CD4-positive, CD25-positive, alpha-beta regulatory T cell (primary cell): ENCODE results near the gene S100A8. TPM values are rescaled to one million over a fixed set of nuclear protein-coding genes. Genes with fewer than 3 reads are reported as not detected.

Experiments
- ATAC-seq, 2 donors: fragments of 150-1000 bp; cut with Tn5 transposase; one replicate each; pipeline ENCODE4 v1.10.0; 2021; ENCODE audit warnings: low read depth in 2 of 2, moderate number of reproducible peaks in 2 of 2, moderate library complexity in 1 of 2
- DNase-seq, 3 donors: peaks; one replicate each; pipeline versions ENCODE4 v3.0.0 to v3.0.0-alpha.2; 2012 to 2022; ENCODE audit warnings: mixed read lengths in 1 of 3
- H3K27ac ChIP-seq: one replicate; pipeline ENCODE4 v1.7.0; 2013; ENCODE audit warnings: mild to moderate bottlenecking, low read length; ENCODE audit not compliant: insufficient read depth, poor library complexity, severe bottlenecking
- H3K27me3 ChIP-seq: one replicate; pipeline ENCODE4 v1.7.0; 2013; ENCODE audit warnings: low read length; ENCODE audit not compliant: control insufficient read depth, insufficient read depth
- H3K36me3 ChIP-seq: one replicate; pipeline ENCODE4 v1.7.0; 2013; ENCODE audit warnings: mild to moderate bottlenecking, low read length, moderate library complexity; ENCODE audit not compliant: control insufficient read depth, insufficient read depth
- H3K4me1 ChIP-seq: 2 replicates; pipeline ENCODE4 v1.7.0; 2013; ENCODE audit warnings: mild to moderate bottlenecking, low read length; ENCODE audit not compliant: insufficient read depth, control insufficient read depth, poor library complexity, severe bottlenecking
- H3K4me3 ChIP-seq: one replicate; pipeline ENCODE4 v1.7.0; 2013; ENCODE audit warnings: low read depth, mild to moderate bottlenecking, low read length, moderate library complexity
- H3K9me3 ChIP-seq, 2 experiments: 1 replicate in 1 of 2; 2 replicates in 1 of 2; pipeline ENCODE4 v1.7.0; 2013; ENCODE audit warnings: low read length in 2 of 2, mild to moderate bottlenecking in 1 of 2, moderate library complexity in 1 of 2; ENCODE audit not compliant: control insufficient read depth in 2 of 2
- H3K27ac Mint-ChIP-seq, 3 donors: one replicate each; pipeline ENCODE4 v1.8.0; 2020 to 2022; ENCODE audit warnings: mild to moderate bottlenecking in 3 of 3, mixed read lengths in 3 of 3, moderate library complexity in 2 of 3
- H3K27me3 Mint-ChIP-seq: one replicate; pipeline ENCODE4 v1.8.0; 2022; ENCODE audit warnings: mild to moderate bottlenecking, mixed read lengths
- H3K36me3 Mint-ChIP-seq: one replicate; pipeline ENCODE4 v1.8.0; 2020; ENCODE audit warnings: mixed read lengths
- H3K4me1 Mint-ChIP-seq, 4 donors: one replicate each; pipeline ENCODE4 v1.8.0; 2020 to 2022; ENCODE audit warnings: mixed read lengths in 4 of 4, mild to moderate bottlenecking in 1 of 4
- H3K4me3 Mint-ChIP-seq, 4 donors: one replicate each; pipeline ENCODE4 v1.8.0; 2020 to 2022; ENCODE audit warnings: mild to moderate bottlenecking in 4 of 4, mixed read lengths in 4 of 4, moderate library complexity in 3 of 4
- H3K9me3 Mint-ChIP-seq, 7 donors: one replicate each; pipeline ENCODE4 v1.8.0; 2020 to 2022; ENCODE audit warnings: mixed read lengths in 7 of 7, mild to moderate bottlenecking in 3 of 7, moderate library complexity in 2 of 7
- polyA plus RNA-seq, 4 donors: library from polyadenylated mRNA; unstranded; fragments of 300-500 nt; fragmentation: Illumina TruSeq; gene quantifications; one replicate each; pipeline ENCODE4 v1.2.3, GENCODE V29; 2021
- total RNA-seq: library from RNA; stranded (reverse); gene quantifications from one replicate; pipeline ENCODE4 v1.2.3, GENCODE V29; 2022

S100A8 gene
- total and polyA plus RNA-seq, 5 donors from 2014 or later = 2.7 to 32.7 (median 7.8) TPM; not detected in 2

DNA sequence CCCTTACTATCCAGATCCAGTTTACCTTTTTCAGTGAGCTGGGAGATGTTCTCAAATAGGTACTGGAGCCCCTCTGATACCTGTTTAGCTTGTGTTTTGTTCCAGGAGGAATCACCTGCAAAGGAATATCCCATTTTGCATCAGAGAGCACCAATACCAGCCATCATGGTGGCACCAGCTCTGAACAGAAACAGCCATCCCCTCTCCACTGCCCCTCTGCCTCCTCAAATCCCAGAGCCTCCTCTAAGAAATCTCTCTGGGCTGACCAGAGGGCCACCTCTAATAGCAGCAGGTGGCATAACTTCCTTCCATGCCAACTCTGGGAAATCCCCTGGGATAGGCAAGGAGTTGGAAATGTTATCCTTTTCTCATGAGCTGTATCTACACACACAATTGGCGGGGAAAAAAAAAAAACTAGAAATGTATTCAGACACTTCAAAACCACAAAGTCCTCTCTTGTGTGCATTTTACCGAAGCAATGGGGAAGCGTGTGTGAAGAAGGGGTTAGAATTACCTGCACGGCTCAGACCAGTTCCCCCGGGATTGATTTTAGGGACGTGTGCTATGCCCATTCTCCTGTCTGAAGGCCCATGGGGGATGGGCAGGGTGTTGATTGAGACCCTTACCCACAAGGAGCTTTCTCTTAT, 44.7 kb downstream of the S100A8 start:
- Histone ChIP-seq H3K27me3 (peaks cover 3% of the 10 kb centered on the region), H3K9me3 (no peaks in the 10 kb centered on the region), H3K4me1 (peaks cover 34% of the 10 kb centered on the region), H3K36me3 (no peaks in the 10 kb centered on the region), H3K27ac (no peak overlapping the region), H3K4me3 (no peak overlapping the region)
- Mint-ChIP-seq H3K27me3 (peaks cover 11% of the 10 kb centered on the region), H3K4me1 (peaks cover 5 to 40% (median 24%) of the 10 kb centered on the region in 4 donors), H3K9me3 (no peaks in the 10 kb centered on the region), H3K27ac (no peak overlapping the region), H3K4me3 (no peak overlapping the region), H3K36me3 (no peaks in the 10 kb centered on the region)
- no peak for ATAC-seq
- DNase-seq = no peak

DNA sequence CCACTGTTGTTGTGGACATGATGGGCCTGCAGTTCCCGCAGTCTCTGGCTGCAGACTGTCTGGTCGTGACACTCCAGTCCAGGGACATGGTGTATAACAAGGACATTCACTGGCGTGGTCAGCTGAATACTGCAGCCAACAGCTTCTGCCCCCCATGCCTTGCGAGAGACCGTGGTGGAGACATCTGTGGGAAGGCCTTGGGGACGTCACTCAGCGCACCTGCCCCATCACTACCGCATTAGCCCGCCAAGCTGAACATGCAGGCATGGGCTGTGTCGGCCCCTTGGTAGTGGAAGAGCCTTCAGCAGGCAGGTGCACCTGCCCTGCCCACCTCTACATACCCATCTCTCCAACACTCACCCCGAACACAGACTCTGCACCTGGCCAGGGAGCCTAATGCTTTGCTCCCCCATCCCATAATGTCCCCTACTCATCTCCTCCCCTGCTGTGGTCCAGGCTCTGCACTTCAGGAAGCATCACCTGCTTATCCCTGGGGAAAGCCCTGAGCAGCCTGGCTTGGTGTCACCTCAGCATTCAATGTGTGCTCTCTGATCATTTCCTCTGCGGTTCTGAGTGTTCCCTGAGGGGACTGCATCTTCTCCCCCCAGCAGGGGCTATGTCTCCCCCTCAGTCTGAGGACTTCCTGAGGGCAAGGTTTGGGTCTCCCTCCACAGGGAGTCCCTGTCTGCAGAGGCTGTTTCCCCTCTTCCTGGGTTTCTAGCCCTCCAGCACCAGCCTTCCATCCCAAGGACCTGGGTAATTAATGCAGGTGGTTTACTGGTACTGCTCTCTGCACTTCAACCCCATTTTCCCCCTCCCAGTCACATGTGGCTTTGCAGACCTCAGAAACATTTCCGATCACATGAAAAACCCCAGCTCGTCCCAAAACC, 45.4 kb downstream of the S100A8 start:
- H3K27me3 Mint-ChIP-seq = peaks cover 7% of the 10 kb centered on the region
- Histone ChIP-seq H3K36me3 (no peaks in the 10 kb centered on the region), H3K4me3 (no peak overlapping the region), H3K4me1 (peaks cover 34% of the 10 kb centered on the region), H3K27ac (no peak overlapping the region), H3K9me3 (no peaks in the 10 kb centered on the region), H3K27me3 (no peaks in the 10 kb centered on the region)
- no peaks in the 10 kb centered on the region for H3K36me3 Mint-ChIP-seq
- H3K27ac Mint-ChIP-seq = no peak overlapping the region
- no peaks in the 10 kb centered on the region for H3K9me3 Mint-ChIP-seq
- peaks cover 5 to 44% (median 24%) of the 10 kb centered on the region in 4 donors for H3K4me1 Mint-ChIP-seq
- H3K4me3 Mint-ChIP-seq = peak overlapping the region in 1 of 4 donors; percentile 4
- ATAC-seq = no peak
- DNase-seq = no peak

DNA sequence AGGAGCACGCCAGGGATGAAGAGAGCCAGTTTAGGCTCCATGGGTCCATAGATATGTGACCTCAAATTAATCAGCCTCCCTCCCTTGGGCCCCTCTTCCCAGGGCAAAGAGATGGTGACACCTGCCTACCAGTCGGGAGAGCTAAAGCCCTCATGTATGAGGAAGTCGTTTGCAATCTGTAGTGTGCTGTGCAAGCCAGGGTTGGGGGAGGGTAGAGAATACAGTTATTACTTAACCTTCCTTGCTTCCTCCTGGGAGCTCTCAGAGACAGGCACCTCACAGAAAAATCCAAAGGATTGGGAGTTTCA, 46.2 kb downstream of the S100A8 start:
- Histone ChIP-seq H3K9me3 (no peaks in the 10 kb centered on the region), H3K27ac (no peak overlapping the region), H3K36me3 (no peaks in the 10 kb centered on the region), H3K4me1 (peaks cover 39% of the 10 kb centered on the region), H3K27me3 (no peaks in the 10 kb centered on the region), H3K4me3 (no peak overlapping the region)
- DNase-seq (no peak), ATAC-seq (no peak)
- H3K36me3 Mint-ChIP-seq = no peaks in the 10 kb centered on the region
- H3K9me3 Mint-ChIP-seq = no peaks in the 10 kb centered on the region
- H3K27ac Mint-ChIP-seq = no peak overlapping the region
- H3K27me3 Mint-ChIP-seq = peaks cover 1% of the 10 kb centered on the region
- peak overlapping the region in 1 of 4 donors; percentile 34 for H3K4me3 Mint-ChIP-seq
- peaks cover 5 to 49% (median 28%) of the 10 kb centered on the region in 4 donors for H3K4me1 Mint-ChIP-seq

DNA sequence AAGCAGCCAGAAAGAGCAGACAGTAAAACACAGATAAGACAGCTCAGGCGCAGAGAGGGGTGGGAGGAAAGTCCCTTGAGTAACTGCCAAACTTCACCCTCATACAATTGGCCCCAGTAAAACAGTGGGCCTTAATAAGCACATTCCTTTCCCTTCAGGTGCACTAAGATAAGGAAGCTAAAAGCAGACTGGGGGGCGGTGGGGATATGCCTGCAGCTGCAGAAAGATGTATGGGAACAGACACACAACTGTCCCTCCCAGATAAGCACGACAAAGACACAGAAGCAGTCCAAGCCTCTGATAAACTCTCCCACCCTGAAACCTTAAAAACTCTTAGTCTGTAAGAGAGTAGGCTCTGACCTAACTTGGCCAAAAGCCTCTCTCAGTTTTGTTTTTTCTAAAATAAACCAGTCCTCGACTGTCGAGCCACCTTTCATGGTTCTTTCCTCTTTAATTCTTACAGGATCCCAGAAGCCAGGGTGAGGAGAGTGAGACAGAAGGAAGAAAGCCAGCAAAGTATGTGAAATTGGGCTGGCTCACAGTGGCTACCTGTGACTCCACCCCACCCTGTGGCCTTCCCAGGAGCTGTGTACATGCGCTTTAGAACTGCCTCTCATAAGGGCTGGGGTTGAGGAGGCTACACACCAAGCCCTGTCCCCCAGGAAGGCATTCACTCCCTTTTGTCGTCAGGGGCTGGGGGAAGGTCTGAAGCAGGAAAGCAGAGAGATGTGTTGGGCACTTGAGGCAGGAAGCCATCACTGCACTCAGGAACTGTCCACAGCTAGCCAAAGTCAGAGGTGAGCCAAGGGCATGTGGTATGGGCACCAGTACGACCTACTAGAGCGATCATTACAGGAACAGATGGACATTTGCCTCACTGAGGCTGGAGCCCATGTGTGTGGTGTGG, 46.8 kb downstream of the S100A8 start:
- peaks cover 45% of the 10 kb centered on the region for H3K4me1 ChIP-seq
- H3K27ac ChIP-seq = no peak overlapping the region
- Mint-ChIP-seq H3K4me1 (peaks cover 5 to 55% (median 30%) of the 10 kb centered on the region in 4 donors), H3K27me3 (no peaks in the 10 kb centered on the region), H3K9me3 (no peaks in the 10 kb centered on the region), H3K27ac (peak overlapping the region in 1 of 3 donors; percentile 72), H3K4me3 (peak overlapping the region in 2 of 4 donors; percentile 23 to 34), H3K36me3 (no peaks in the 10 kb centered on the region)
- no peaks in the 10 kb centered on the region for H3K27me3 ChIP-seq
- peak in 1 of 3 donors; percentile 57 for DNase-seq
- no peaks in the 10 kb centered on the region for H3K9me3 ChIP-seq
- no peak overlapping the region for H3K4me3 ChIP-seq
- no peaks in the 10 kb centered on the region for H3K36me3 ChIP-seq
- no peak for ATAC-seq

DNA sequence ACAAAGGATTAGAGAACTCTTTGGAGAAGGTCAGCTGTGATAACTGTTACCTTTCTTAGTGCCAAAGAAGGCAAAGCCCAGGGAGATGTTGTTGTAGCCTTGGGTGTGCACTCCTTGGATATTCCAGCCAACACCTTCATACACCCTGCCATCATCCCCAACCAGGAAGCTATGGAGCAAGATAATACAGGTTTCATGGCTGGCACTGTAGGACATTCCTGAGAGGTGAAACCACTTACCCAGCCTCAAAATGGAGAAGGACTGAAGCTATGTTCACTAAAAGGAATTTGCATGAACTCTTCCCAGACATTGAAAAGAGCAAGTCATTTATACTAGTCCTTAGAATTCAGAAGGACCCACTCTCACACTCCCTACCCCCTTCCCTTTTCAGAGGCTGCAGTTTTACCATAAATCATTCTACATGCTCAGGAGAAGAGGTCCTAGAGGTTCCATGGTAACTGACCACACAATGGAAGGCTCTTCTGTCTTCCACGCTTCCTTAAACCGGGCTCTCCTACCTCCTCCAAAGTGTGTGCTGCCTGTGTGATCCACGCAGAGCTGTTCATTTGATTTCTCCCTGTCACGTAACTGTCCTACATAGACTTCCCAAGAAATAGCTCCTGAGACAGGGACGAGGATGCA, 47.7 kb downstream of the S100A8 start:
- no peaks in the 10 kb centered on the region for H3K9me3 ChIP-seq
- Mint-ChIP-seq H3K36me3 (no peaks in the 10 kb centered on the region), H3K27me3 (no peaks in the 10 kb centered on the region), H3K27ac (peak overlapping the region; percentile 38 to 79 (median 70)), H3K9me3 (no peaks in the 10 kb centered on the region), H3K4me1 (peaks cover 5 to 57% (median 32%) of the 10 kb centered on the region in 4 donors), H3K4me3 (no peak overlapping the region)
- H3K36me3 ChIP-seq = no peaks in the 10 kb centered on the region
- no peak overlapping the region for H3K4me3 ChIP-seq
- DNase-seq (no peak), ATAC-seq (no peak)
- H3K27me3 ChIP-seq = no peaks in the 10 kb centered on the region
- H3K27ac ChIP-seq = no peak overlapping the region
- H3K4me1 ChIP-seq = peaks cover 45% of the 10 kb centered on the region

DNA sequence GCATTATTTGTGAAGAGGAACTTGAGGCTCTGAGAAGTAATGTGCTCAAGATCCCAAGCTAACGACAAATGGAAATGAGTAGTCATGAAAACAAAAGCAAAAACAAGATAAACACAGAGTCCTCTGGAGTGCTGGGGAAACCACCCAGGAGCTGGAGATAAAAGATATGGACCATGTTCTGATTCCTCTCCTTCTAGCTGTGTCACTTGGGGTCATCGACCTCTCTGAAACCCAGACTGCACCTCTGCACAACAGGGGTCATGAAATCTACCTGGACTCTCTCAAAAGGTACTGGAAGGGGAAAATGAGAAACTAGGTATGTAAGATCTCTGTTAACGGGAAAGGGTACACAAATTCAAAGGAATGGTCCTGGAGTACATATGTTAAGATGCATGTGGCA, 48.7 kb downstream of the S100A8 start:
- Histone ChIP-seq H3K4me3 (no peak overlapping the region), H3K4me1 (peaks cover 45% of the 10 kb centered on the region), H3K36me3 (no peaks in the 10 kb centered on the region), H3K9me3 (no peaks in the 10 kb centered on the region), H3K27ac (no peak overlapping the region), H3K27me3 (no peaks in the 10 kb centered on the region)
- no peaks in the 10 kb centered on the region for H3K27me3 Mint-ChIP-seq
- peak overlapping the region in 2 of 4 donors; percentile 16 to 44 for H3K4me3 Mint-ChIP-seq
- DNase-seq (no peak), ATAC-seq (no peak)
- no peaks in the 10 kb centered on the region for H3K36me3 Mint-ChIP-seq
- peaks cover 5 to 59% (median 32%) of the 10 kb centered on the region in 4 donors for H3K4me1 Mint-ChIP-seq
- no peaks in the 10 kb centered on the region for H3K9me3 Mint-ChIP-seq
- H3K27ac Mint-ChIP-seq = peak overlapping the region in 1 of 3 donors; percentile 79

DNA sequence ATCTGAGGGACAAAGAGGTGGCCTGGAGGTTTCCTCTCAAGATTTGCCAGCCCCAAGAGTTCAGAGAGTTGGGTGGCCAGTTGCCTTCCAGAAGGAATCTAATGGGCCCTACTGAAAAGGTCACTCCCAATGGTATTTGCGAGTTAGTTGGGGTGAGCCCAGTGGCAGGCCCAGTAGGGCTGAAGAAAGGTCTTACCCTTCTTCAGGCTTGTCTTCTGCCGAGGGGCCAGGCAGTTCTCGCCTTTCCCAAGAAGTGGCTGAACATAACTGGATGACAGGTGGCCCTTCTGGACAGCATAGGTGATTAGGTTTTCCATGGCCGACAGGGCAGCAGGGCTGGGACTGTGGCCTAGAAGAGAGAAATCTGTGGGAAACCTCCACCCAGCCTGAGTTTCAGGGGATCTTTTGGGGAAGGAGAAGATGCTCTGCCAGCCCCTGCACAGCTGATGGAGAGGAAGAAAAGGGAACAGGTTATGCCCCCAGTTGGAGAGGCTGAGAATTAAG, 49.4 kb downstream of the S100A8 start:
- Mint-ChIP-seq H3K27ac (peak overlapping the region in 1 of 3 donors; percentile 6), H3K9me3 (no peaks in the 10 kb centered on the region), H3K27me3 (no peaks in the 10 kb centered on the region), H3K4me3 (no peak overlapping the region), H3K36me3 (no peaks in the 10 kb centered on the region), H3K4me1 (peaks cover 5 to 58% (median 35%) of the 10 kb centered on the region in 4 donors)
- no peaks in the 10 kb centered on the region for H3K36me3 ChIP-seq
- no peaks in the 10 kb centered on the region for H3K9me3 ChIP-seq
- DNase-seq (no peak), ATAC-seq (no peak)
- peaks cover 44% of the 10 kb centered on the region for H3K4me1 ChIP-seq
- H3K27ac ChIP-seq = no peak overlapping the region
- H3K27me3 ChIP-seq = no peaks in the 10 kb centered on the region
- no peak overlapping the region for H3K4me3 ChIP-seq
